CD4-positive, alpha-beta memory T cell (primary cell): Measurements from ENCODE around the gene SH3TC2. TPM values are rescaled to one million over a fixed set of nuclear protein-coding genes. Genes with fewer than 3 reads are reported as not detected.

Experiments
- CTCF ChIA-PET: fragments of 350-600 bp; sonication (Branson Sonifier 250); formaldehyde crosslinking; loops from one replicate; lab custom pipeline; 2021; ENCODE audit warnings: inconsistent platforms; ENCODE audit not compliant: partially characterized antibody; lab: Charles Lee
- POLR2A ChIA-PET: fragments of 350-600 bp; sonication (Branson Sonifier 250); formaldehyde crosslinking; loops from one replicate; lab custom pipeline; 2021; ENCODE audit not compliant: partially characterized antibody; lab: Charles Lee
- DNase-seq, 5 donors: peaks; one replicate each; pipeline versions ENCODE4 v3.0.0 to v3.0.0-alpha.2; 2020 to 2022; ENCODE audit warnings: mixed read lengths in 1 of 5
- H3K27ac ChIP-seq: one replicate; pipeline ENCODE4 v1.7.0; 2013; ENCODE audit warnings: low read depth, low read length
- H3K27me3 ChIP-seq: 2 replicates; pipeline ENCODE4 v1.7.0; 2013; ENCODE audit warnings: mild to moderate bottlenecking, low read length, moderate library complexity; ENCODE audit not compliant: insufficient read depth
- H3K36me3 ChIP-seq: 2 replicates; pipeline ENCODE4 v1.7.0; 2013; ENCODE audit warnings: mild to moderate bottlenecking, low read length, moderate library complexity; ENCODE audit not compliant: insufficient read depth
- H3K4me1 ChIP-seq: 2 replicates; pipeline ENCODE4 v1.7.0; 2013; ENCODE audit warnings: mild to moderate bottlenecking, low read length, moderate library complexity; ENCODE audit not compliant: insufficient read depth
- H3K4me3 ChIP-seq, 2 donors: one replicate each; pipeline ENCODE4 v1.7.0; 2013; ENCODE audit warnings: low read length in 2 of 2, mild to moderate bottlenecking in 1 of 2
- H3K9me3 ChIP-seq, 2 donors: one replicate each; pipeline ENCODE4 v1.7.0; 2013; ENCODE audit warnings: low read length in 2 of 2, control low read depth in 1 of 2; ENCODE audit not compliant: control insufficient read depth in 1 of 2
- H3K27ac Mint-ChIP-seq, 7 donors: one replicate each; pipeline ENCODE4 v1.8.0; 2020 to 2021; ENCODE audit warnings: mixed read lengths in 7 of 7, mild to moderate bottlenecking in 6 of 7, inconsistent platforms in 3 of 7, moderate library complexity in 3 of 7
- H3K27me3 Mint-ChIP-seq, 2 donors: one replicate each; pipeline ENCODE4 v1.8.0; 2020 to 2021; ENCODE audit warnings: mixed read lengths in 2 of 2
- H3K36me3 Mint-ChIP-seq, 2 donors: one replicate each; pipeline ENCODE4 v1.8.0; 2020 to 2021; ENCODE audit warnings: mixed read lengths in 2 of 2, inconsistent platforms in 1 of 2, mild to moderate bottlenecking in 1 of 2
- H3K4me1 Mint-ChIP-seq, 4 donors: one replicate each; pipeline ENCODE4 v1.8.0; 2020 to 2021; ENCODE audit warnings: mixed read lengths in 4 of 4, mild to moderate bottlenecking in 1 of 4
- H3K4me3 Mint-ChIP-seq, 8 donors: one replicate each; pipeline ENCODE4 v1.8.0; 2020 to 2021; ENCODE audit warnings: mixed read lengths in 8 of 8, mild to moderate bottlenecking in 7 of 8, moderate library complexity in 6 of 8, inconsistent platforms in 3 of 8
- H3K9me3 Mint-ChIP-seq, 8 donors: one replicate each; pipeline ENCODE4 v1.8.0; 2020 to 2021; ENCODE audit warnings: mixed read lengths in 8 of 8, mild to moderate bottlenecking in 5 of 8, inconsistent platforms in 3 of 8, moderate library complexity in 1 of 8
- intact Hi-C: fragments of 100-400 bp; cut with micrococcal nuclease; formaldehyde crosslinking; loops from one replicate; pipeline ENCODE4 v1.15.1; 2023
- polyA plus RNA-seq, 2 donors: library from polyadenylated mRNA; unstranded; fragments of 300-500 nt; fragmentation: Illumina TruSeq; gene quantifications; one replicate each; pipeline ENCODE4 v1.2.3, GENCODE V29; 2021
- total RNA-seq, 2 experiments: library from RNA; stranded (reverse); gene quantifications; one replicate each; pipeline ENCODE4 v1.2.3, GENCODE V29; 2021

SH3TC2 gene
- total and polyA plus RNA-seq, 4 experiments from 2014 or later: not detected

- H3K4me1 ChIP-seq: peaks cover 5% of the 10 kb centered on the region
- Mint-ChIP-seq H3K9me3 (peaks cover 0 to 2% (median 0%) of the 10 kb centered on the region in 8 donors), H3K27me3 (peaks cover 4 to 6% of the 10 kb centered on the region in 2 donors), H3K36me3 (no peaks in the 10 kb centered on the region), H3K4me1 (peaks cover 3 to 6% (median 4%) of the 10 kb centered on the region in 4 donors), H3K27ac (no peak overlapping the region), H3K4me3 (no peak overlapping the region)
- ChIA-PET POLR2A (no interaction called here), CTCF (interaction anchor here (1.0 kb wide), 1 partner anchor 8 kb away, joined by 4 read pairs; no protein-coding TSS in a partner anchor)
- no peak overlapping the region for H3K4me3 ChIP-seq
- intact Hi-C loops: no loop called here
- no peaks in the 10 kb centered on the region for H3K9me3 ChIP-seq
- DNase-seq: no peak
- H3K27me3 ChIP-seq: no peaks in the 10 kb centered on the region
- H3K27ac ChIP-seq: no peak overlapping the region
- H3K36me3 ChIP-seq: no peaks in the 10 kb centered on the region
These were observed 97.2 kb downstream of the SH3TC2 start for GRCh38 chr5:148965511-148966265.

DNA sequence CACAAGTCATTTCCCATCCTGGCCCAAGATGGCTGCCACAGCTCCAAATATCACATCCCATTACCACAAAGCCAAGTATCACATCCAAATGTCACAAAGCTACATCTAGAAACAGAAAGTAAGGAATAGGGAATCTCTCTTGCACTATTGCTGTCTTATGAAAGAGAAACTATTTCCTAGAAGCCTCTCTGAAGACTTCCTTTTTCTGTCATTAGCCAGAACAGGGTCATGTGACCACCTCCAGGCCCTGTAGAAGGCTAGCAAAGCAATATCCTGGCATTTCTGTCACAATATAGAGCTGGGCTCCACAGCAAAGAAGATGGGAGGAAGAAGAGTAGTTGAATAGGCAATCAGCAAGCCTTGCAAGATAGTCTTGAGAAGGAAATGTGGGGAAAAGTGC is 99.2 kb downstream of the SH3TC2 start:
- Histone ChIP-seq H3K9me3 (no peaks in the 10 kb centered on the region), H3K27me3 (no peaks in the 10 kb centered on the region), H3K4me3 (no peak overlapping the region), H3K4me1 (peaks cover 5% of the 10 kb centered on the region), H3K27ac (no peak overlapping the region), H3K36me3 (no peaks in the 10 kb centered on the region)
- no peaks in the 10 kb centered on the region for H3K36me3 Mint-ChIP-seq
- peaks cover 3 to 6% (median 4%) of the 10 kb centered on the region in 4 donors for H3K4me1 Mint-ChIP-seq
- ChIA-PET POLR2A (no interaction called here), CTCF (interaction anchor here (1.0 to 3.1 kb wide), 8 partner anchors 12 to 233 kb away, joined by 3 to 13 read pairs (median 3); no protein-coding TSS in a partner anchor)
- peak overlapping the region in 1 of 8 donors; percentile 18 for H3K4me3 Mint-ChIP-seq
- peaks cover 0 to 2% (median 0%) of the 10 kb centered on the region in 8 donors for H3K9me3 Mint-ChIP-seq
- intact Hi-C loops: no loop called here
- H3K27ac Mint-ChIP-seq: no peak overlapping the region
- no peak for DNase-seq
- peaks cover 4 to 5% of the 10 kb centered on the region in 2 donors for H3K27me3 Mint-ChIP-seq

DNA sequence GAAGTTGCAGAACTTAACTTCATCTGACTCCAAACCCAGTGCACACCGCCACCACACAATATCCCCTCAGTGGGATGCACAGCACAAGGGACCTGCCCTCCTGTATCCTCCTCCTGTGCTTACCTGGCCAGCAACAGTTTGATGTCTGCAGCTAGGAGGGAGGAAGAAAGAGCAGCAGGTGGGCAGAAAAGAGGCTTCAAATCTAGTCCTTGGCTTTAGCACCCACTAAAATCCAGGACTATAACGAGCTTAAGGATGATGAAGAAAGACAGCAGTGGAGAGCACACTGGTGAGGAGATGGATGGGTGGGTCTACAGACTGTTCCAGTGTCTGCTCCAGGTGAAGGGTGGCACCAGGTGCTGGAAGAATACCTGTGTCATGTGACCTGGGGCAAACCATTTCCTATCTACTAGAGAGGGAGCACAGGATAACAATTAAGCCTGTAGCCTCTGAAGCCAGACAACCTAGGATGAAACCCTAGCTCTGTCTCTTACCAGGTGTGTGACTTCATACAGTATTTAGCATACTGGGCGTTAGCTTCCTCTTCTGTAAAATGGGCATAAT is 100.0 kb downstream of the SH3TC2 start:
- H3K36me3 Mint-ChIP-seq: no peaks in the 10 kb centered on the region
- ChIA-PET POLR2A (interaction anchor here (1.1 kb wide), 1 partner anchor 113 kb away, joined by 4 read pairs; no protein-coding TSS in a partner anchor), CTCF (interaction anchor here (1.0 to 3.1 kb wide), 8 partner anchors 12 to 232 kb away, joined by 3 to 13 read pairs (median 4); no protein-coding TSS in a partner anchor)
- Histone ChIP-seq H3K4me1 (peaks cover 5% of the 10 kb centered on the region), H3K36me3 (no peaks in the 10 kb centered on the region), H3K4me3 (no peak overlapping the region), H3K27ac (no peak overlapping the region), H3K27me3 (no peaks in the 10 kb centered on the region), H3K9me3 (no peaks in the 10 kb centered on the region)
- H3K4me1 Mint-ChIP-seq: peaks cover 3 to 6% (median 4%) of the 10 kb centered on the region in 4 donors
- H3K27ac Mint-ChIP-seq: no peak overlapping the region
- peaks cover 2 to 4% of the 10 kb centered on the region in 2 donors for H3K27me3 Mint-ChIP-seq
- no peak for DNase-seq
- no peak overlapping the region for H3K4me3 Mint-ChIP-seq
- peaks cover 0 to 2% (median 0%) of the 10 kb centered on the region in 8 donors for H3K9me3 Mint-ChIP-seq
- intact Hi-C loops: no loop called here

DNA sequence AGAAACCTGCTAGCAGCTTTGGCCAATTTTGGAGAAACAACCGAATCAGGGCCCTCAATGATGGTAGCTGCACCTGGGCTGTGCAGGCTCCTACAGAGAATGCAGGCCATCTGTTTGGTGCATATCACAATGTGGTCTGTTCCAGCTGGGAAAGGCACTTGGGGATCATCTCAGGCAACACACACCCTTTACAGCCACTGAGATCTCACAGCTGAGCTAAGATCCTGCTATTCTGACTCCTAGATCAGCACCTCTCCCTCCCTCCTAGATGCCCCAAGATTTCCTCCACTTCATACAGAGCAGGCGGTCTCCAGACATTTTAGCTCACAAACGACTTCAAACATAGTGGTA is 100.7 kb downstream of the SH3TC2 start:
- DNase-seq: no peak
- H3K27me3 ChIP-seq: no peaks in the 10 kb centered on the region
- Mint-ChIP-seq H3K27ac (no peak overlapping the region), H3K4me1 (peaks cover 4 to 6% (median 4%) of the 10 kb centered on the region in 4 donors), H3K4me3 (no peak overlapping the region), H3K9me3 (peaks cover 0 to 2% (median 0%) of the 10 kb centered on the region in 8 donors), H3K36me3 (no peaks in the 10 kb centered on the region), H3K27me3 (peaks cover 2 to 4% of the 10 kb centered on the region in 2 donors)
- POLR2A ChIA-PET: interaction anchor here (1.1 kb wide), 1 partner anchor 113 kb away, joined by 4 read pairs; no protein-coding TSS in a partner anchor
- no peaks in the 10 kb centered on the region for H3K36me3 ChIP-seq
- intact Hi-C loops: no loop called here
- H3K4me3 ChIP-seq: no peak overlapping the region
- peaks cover 5% of the 10 kb centered on the region for H3K4me1 ChIP-seq
- H3K9me3 ChIP-seq: no peaks in the 10 kb centered on the region
- CTCF ChIA-PET: interaction anchor here (1.4 to 3.1 kb wide), 3 partner anchors 141 to 231 kb away, joined by 4 to 13 read pairs (median 9); no protein-coding TSS in a partner anchor
- no peak overlapping the region for H3K27ac ChIP-seq

DNA sequence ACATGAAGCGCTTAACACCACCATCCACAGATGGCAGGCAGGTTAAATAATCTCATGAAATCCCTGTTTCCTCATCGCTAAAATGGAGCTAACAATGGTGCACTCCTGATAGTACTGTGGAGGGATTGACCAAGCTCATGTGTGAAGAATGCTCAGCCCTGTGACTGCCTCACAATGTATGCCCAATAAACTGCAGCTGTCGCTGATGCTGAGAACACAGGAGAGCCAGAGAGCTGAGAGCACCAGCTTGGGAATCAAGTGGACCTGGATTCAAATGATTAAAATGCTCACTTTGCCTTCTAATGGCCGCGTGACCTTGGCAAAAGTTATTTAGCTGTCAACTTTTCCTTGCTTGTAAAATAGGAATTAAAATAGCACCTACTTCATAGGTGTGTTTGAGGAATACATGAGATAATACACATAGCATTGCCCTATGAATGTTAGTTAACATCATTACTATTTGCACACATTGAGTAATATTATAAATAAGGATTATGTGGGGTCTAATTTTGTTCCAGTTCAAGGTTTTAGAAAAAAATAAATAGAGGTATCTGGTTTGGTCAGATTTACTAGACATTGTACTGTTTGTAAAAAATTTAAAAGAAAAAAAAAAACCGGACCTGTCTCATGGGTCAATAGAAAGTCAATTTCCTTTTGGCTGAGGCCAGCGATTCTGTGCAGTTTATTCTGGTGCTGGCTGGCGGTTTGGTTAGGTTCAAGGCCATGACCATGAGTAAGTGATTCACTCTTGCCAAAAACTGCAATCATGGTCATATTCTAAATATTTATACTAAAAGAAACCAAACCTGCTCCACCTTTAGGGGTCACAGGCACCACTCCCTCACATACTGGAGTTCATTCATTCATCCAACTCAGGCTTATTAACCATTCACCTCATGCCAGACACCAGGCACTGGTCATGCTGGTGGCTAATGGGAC is 101.3 kb downstream of the SH3TC2 start:
- Mint-ChIP-seq H3K4me1 (peaks cover 4 to 6% (median 5%) of the 10 kb centered on the region in 4 donors), H3K4me3 (no peak overlapping the region), H3K27me3 (peaks cover 1 to 2% of the 10 kb centered on the region in 2 donors), H3K36me3 (no peaks in the 10 kb centered on the region), H3K27ac (no peak overlapping the region), H3K9me3 (peaks cover 0 to 2% (median 0%) of the 10 kb centered on the region in 8 donors)
- H3K9me3 ChIP-seq: no peaks in the 10 kb centered on the region
- intact Hi-C loops: no loop called here
- no peak for DNase-seq
- CTCF ChIA-PET: interaction anchor here (1.4 to 6.1 kb wide), 4 partner anchors 140 to 230 kb away, joined by 4 to 228 read pairs (median 11); no protein-coding TSS in a partner anchor
- POLR2A ChIA-PET: no interaction called here
- no peak overlapping the region for H3K27ac ChIP-seq
- no peaks in the 10 kb centered on the region for H3K27me3 ChIP-seq
- peaks cover 5% of the 10 kb centered on the region for H3K4me1 ChIP-seq
- no peaks in the 10 kb centered on the region for H3K36me3 ChIP-seq
- no peak overlapping the region for H3K4me3 ChIP-seq

DNA sequence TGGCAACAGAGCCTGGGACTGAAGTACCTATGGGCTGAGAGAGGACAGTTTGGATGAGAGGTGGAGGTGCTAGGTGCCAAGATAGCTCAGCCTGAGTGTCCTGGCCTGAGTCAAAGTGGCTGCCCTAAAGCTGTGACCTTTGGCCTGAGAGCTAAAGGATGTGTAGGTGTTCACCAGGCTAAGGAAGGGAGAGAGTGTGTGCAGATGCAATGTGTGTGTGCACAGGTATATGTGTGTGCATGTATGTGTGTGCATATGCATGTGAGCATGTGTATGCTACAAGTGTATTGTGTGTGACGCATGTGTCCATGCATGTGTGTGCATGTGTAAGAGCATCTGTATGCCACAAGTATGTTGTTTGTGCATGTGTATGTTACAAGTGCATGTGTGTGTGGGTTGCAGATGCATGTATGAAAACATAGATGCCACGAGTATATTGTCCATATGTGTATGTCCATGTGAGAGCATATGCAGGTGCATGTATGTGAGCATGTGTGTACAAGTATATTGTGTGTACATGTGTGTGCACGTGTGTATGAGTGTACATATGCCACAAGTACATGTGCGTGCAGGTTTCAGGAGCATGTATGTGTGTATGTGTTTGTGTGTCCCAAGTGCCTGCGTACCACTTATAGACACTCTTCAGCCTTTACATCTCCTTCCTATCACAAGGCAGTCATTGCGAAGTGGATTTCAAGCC is 102.6 kb downstream of the SH3TC2 start:
- DNase-seq: no peak
- Mint-ChIP-seq H3K4me3 (no peak overlapping the region), H3K36me3 (no peaks in the 10 kb centered on the region), H3K4me1 (peaks cover 4 to 6% (median 5%) of the 10 kb centered on the region in 4 donors), H3K9me3 (peaks cover 0 to 2% (median 0%) of the 10 kb centered on the region in 8 donors), H3K27ac (no peak overlapping the region), H3K27me3 (peaks cover 0 to 2% of the 10 kb centered on the region in 2 donors)
- ChIA-PET CTCF (interaction anchor here (2.1 to 6.1 kb wide), 4 partner anchors 10 to 223 kb away, joined by 7 to 228 read pairs (median 45); no protein-coding TSS in a partner anchor), POLR2A (no interaction called here)
- H3K4me1 ChIP-seq: peaks cover 5% of the 10 kb centered on the region
- H3K4me3 ChIP-seq: no peak overlapping the region
- no peak overlapping the region for H3K27ac ChIP-seq
- no peaks in the 10 kb centered on the region for H3K27me3 ChIP-seq
- H3K9me3 ChIP-seq: no peaks in the 10 kb centered on the region
- no peaks in the 10 kb centered on the region for H3K36me3 ChIP-seq
- intact Hi-C loops: no loop called here
